CD4-positive, alpha-beta T cell (primary cell): ENCODE measurements around the gene MTMR12. TPM values are rescaled to one million over a fixed set of nuclear protein-coding genes. Genes with fewer than 3 reads are reported as not detected.

ENCODE experiments used
- ATAC-seq: fragments of 200-7000 bp; cut with Tn5 transposase; one replicate; pipeline ENCODE4 v1.10.0; 2022; ENCODE audit warnings: mild to moderate bottlenecking; ENCODE audit not compliant: poor library complexity
- CTCF ChIA-PET: fragments of 350-600 bp; sonication (Branson Sonifier 250); formaldehyde crosslinking; loops from one replicate; lab custom pipeline; 2021; ENCODE audit warnings: antibody characterized with exemption, inconsistent platforms; lab: Charles Lee
- POLR2A ChIA-PET: fragments of 350-600 bp; sonication (Branson Sonifier 250); formaldehyde crosslinking; loops from one replicate; lab custom pipeline; 2021; ENCODE audit warnings: antibody characterized with exemption, inconsistent platforms; lab: Charles Lee
- DNase-seq, 14 experiments: peaks; one replicate each; pipeline ENCODE4 v3.0.0-alpha.2; 2013 to 2020; ENCODE audit warnings: mixed read lengths in 2 of 14
- H3K27ac ChIP-seq, 2 donors: one replicate each; pipeline versions ENCODE4 v1.5.1 to v1.7.0; 2013; ENCODE audit warnings: low read length in 2 of 2, low read depth in 1 of 2, mild to moderate bottlenecking in 1 of 2
- H3K27me3 ChIP-seq, 2 experiments: 1 replicate in 1 of 2; 2 replicates in 1 of 2; pipeline versions ENCODE4 v1.6.1 to v1.7.0; 2013; ENCODE audit warnings: low read length in 2 of 2, control low read depth in 1 of 2, mild to moderate bottlenecking in 1 of 2, moderate library complexity in 1 of 2; ENCODE audit not compliant: insufficient read depth in 2 of 2, control insufficient read depth in 1 of 2
- H3K36me3 ChIP-seq: one replicate; pipeline ENCODE4 v1.6.1; 2013; ENCODE audit warnings: low read length, control low read depth; ENCODE audit not compliant: insufficient read depth
- H3K4me1 ChIP-seq: one replicate; pipeline ENCODE4 v1.6.1; 2013; ENCODE audit warnings: low read length, control low read depth; ENCODE audit not compliant: insufficient read depth
- H3K4me3 ChIP-seq: one replicate; pipeline ENCODE4 v1.5.1; 2013; ENCODE audit warnings: mild to moderate bottlenecking, low read length, moderate library complexity
- H3K9me3 ChIP-seq, 2 experiments: 1 replicate in 1 of 2; 2 replicates in 1 of 2; pipeline versions ENCODE4 v1.6.1 to v1.7.0; 2013; ENCODE audit warnings: low read length in 2 of 2, mild to moderate bottlenecking in 2 of 2, control low read depth in 1 of 2, moderate library complexity in 1 of 2; ENCODE audit not compliant: control insufficient read depth in 1 of 2, insufficient read depth in 1 of 2
- H3K27ac Mint-ChIP-seq: one replicate; pipeline ENCODE4 v1.8.0; 2020; ENCODE audit warnings: mixed read lengths
- H3K27me3 Mint-ChIP-seq: one replicate; pipeline ENCODE4 v1.8.0; 2021; ENCODE audit warnings: mixed read lengths
- H3K36me3 Mint-ChIP-seq: one replicate; pipeline ENCODE4 v1.8.0; 2021; ENCODE audit warnings: low read depth, mixed read lengths
- H3K4me1 Mint-ChIP-seq: one replicate; pipeline ENCODE4 v1.8.0; 2021; ENCODE audit warnings: low read depth, mixed read lengths
- H3K4me3 Mint-ChIP-seq: one replicate; pipeline ENCODE4 v1.8.0; 2020; ENCODE audit warnings: mild to moderate bottlenecking, mixed read lengths
- H3K9me3 Mint-ChIP-seq: one replicate; pipeline ENCODE4 v1.8.0; 2020; ENCODE audit warnings: mixed read lengths
- intact Hi-C, 2 experiments: fragments of 100-400 bp; cut with DNase I in 1 of 2; cut with micrococcal nuclease in 1 of 2; formaldehyde crosslinking; loops; one replicate each; pipeline versions ENCODE4 v1.15.1 to v1.9.0; 2023 to 2025; cut with DNase I, micrococcal nuclease
- total RNA-seq, 174 experiments: library from RNA in 2 of 174; stranded (reverse) in 2 of 174; gene quantifications; one replicate each; pipeline ENCODE4 v1.2.3 and lab custom pipeline; 2021 to 2026
- TF ChIP-seq, protein P1 (sequence below): fragments of 200-600 bp; IDR thresholded peaks from one replicate; pipeline ENCODE4 v1.8.0; 2022; ENCODE audit warnings: antibody characterized with exemption, mild to moderate bottlenecking

MTMR12 gene
- total RNA-seq, 2 experiments from 2014 or later, result 15.9 to 18.3 TPM

DNA sequence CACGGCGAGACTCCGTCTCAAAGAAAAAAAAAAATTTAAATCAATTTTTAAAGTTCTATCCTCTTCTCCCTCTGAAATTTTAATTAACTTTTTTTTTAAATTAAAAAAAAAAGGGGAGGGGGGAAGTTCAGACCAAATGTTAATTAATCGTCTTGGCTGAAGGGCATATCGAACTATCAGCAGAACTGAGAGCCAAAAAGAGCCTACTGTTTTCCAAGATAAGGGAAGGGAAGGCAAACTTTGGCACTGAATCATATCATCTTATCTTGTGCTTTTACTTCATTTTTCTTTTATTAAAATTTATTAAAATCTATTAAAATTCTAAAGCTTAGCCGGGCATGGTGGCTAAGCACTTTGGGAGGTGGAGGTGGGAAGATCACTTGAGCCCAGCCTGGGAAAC is 45.9 kb upstream of the MTMR12 start:
- Histone ChIP-seq H3K27ac (no peak overlapping the region), H3K9me3 (no peaks in the 10 kb centered on the region), H3K36me3 (peaks cover 62% of the 10 kb centered on the region), H3K27me3 (no peaks in the 10 kb centered on the region), H3K4me1 (no peaks in the 10 kb centered on the region), H3K4me3 (no peak overlapping the region)
- no peak for DNase-seq
- H3K9me3 Mint-ChIP-seq, result no peaks in the 10 kb centered on the region
- intact Hi-C loops, result no loop called here
- no peak overlapping the region for H3K4me3 Mint-ChIP-seq
- ChIA-PET POLR2A (no interaction called here), CTCF (no interaction called here)
- H3K36me3 Mint-ChIP-seq, result peaks cover 82% of the 10 kb centered on the region
- H3K4me1 Mint-ChIP-seq, result no peaks in the 10 kb centered on the region
- TF ChIP-seq, protein P1, sequence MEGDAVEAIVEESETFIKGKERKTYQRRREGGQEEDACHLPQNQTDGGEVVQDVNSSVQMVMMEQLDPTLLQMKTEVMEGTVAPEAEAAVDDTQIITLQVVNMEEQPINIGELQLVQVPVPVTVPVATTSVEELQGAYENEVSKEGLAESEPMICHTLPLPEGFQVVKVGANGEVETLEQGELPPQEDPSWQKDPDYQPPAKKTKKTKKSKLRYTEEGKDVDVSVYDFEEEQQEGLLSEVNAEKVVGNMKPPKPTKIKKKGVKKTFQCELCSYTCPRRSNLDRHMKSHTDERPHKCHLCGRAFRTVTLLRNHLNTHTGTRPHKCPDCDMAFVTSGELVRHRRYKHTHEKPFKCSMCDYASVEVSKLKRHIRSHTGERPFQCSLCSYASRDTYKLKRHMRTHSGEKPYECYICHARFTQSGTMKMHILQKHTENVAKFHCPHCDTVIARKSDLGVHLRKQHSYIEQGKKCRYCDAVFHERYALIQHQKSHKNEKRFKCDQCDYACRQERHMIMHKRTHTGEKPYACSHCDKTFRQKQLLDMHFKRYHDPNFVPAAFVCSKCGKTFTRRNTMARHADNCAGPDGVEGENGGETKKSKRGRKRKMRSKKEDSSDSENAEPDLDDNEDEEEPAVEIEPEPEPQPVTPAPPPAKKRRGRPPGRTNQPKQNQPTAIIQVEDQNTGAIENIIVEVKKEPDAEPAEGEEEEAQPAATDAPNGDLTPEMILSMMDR, result no peak
- no peaks in the 10 kb centered on the region for H3K27me3 Mint-ChIP-seq
- ATAC-seq, result no peak
- no peak overlapping the region for H3K27ac Mint-ChIP-seq

DNA sequence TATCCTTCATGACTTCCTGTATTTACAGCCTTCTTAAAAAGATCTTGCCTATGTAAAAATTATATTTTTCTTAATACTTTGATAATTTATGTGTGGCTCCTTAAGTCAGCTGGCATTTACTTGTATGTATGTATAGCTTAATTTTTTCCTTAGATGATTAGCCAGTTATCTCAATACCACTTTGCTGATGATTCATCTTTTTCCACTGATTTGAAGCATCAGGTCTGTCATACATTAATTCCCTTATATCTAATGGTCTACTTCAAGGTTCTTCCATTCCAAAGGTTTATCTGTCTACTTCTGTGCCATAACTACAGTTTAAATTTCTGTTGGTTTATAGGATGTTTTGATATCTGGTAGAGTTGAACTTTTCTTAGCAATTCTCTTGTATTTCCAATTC is 44.9 kb upstream of the MTMR12 start:
- Mint-ChIP-seq H3K27me3 (no peaks in the 10 kb centered on the region), H3K4me3 (no peak overlapping the region), H3K9me3 (no peaks in the 10 kb centered on the region), H3K36me3 (peaks cover 76% of the 10 kb centered on the region), H3K27ac (no peak overlapping the region), H3K4me1 (no peaks in the 10 kb centered on the region)
- Histone ChIP-seq H3K4me1 (no peaks in the 10 kb centered on the region), H3K27ac (no peak overlapping the region), H3K36me3 (peaks cover 52% of the 10 kb centered on the region), H3K4me3 (no peak overlapping the region), H3K27me3 (no peaks in the 10 kb centered on the region), H3K9me3 (no peaks in the 10 kb centered on the region)
- DNase-seq (no peak), ATAC-seq (no peak)
- ChIA-PET CTCF (no interaction called here), POLR2A (no interaction called here)
- intact Hi-C loops, result no loop called here
- TF ChIP-seq, protein P1, result no peak

DNA sequence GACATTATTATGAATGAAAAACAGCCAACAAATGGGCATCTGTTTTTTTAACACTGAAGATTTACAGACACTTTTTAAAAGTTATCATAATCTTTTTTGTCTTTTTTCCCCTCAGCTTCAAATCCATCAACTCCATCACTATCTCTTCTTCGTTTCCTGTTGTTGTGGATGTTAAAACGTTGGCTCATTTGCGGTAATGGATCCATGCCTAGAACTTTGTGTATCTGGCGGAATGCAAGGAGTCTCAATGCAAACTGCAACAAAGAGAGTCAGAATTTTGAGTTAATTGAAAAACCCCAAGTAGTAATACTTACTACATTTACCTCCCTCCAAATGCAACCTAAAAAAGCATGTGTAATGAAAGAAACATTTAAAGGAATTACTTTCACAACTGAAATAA is 42.9 kb upstream of the MTMR12 start:
- Mint-ChIP-seq H3K27me3 (no peaks in the 10 kb centered on the region), H3K4me3 (no peak overlapping the region), H3K9me3 (no peaks in the 10 kb centered on the region), H3K4me1 (no peaks in the 10 kb centered on the region), H3K36me3 (peaks cover 61% of the 10 kb centered on the region), H3K27ac (no peak overlapping the region)
- Histone ChIP-seq H3K9me3 (no peaks in the 10 kb centered on the region), H3K36me3 (peaks cover 38% of the 10 kb centered on the region), H3K4me3 (no peak overlapping the region), H3K27me3 (no peaks in the 10 kb centered on the region), H3K27ac (no peak overlapping the region), H3K4me1 (no peaks in the 10 kb centered on the region)
- ChIA-PET CTCF (no interaction called here), POLR2A (no interaction called here)
- DNase-seq (no peak), ATAC-seq (no peak)
- TF ChIP-seq, protein P1, result no peak
- intact Hi-C loops, result no loop called here
